Inflammatory macrophage treated with lipopolysaccharide for 1 hour (primary cell): ENCODE results near the gene MROH9.

Experiments
- DNase-seq, 2 donors: peaks; one replicate each; pipeline ENCODE4 v3.0.0-alpha.2; 2020 to 2022

The MROH9 gene

GRCh38 chr1:171087896-171088295 lies 152.6 kb downstream of the MROH9 start:
- no peak for DNase-seq

DNA sequence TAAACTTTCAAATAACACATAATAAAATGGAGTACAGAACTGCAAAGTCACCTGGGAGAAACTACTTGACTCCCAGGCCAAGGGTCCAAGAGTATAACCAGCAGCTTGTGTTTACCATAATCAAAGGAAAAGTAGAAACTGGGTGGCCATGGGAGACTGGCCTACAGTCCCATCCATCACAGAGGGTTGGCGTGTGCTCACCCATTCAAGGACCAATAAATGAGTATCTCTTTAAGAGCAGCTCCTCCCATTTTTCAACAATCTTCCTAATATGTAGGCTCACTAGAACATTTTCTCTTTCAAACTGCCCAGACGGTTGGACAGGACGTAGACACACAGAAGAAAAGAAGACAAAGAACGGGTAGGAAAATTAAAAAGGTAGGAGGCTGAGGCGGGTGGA lies 155.3 kb downstream of the MROH9 start, which contains the start of gene FMO3:
TSS of gene FMO3 (plus strand) at position 302 of the 400 bp plus-strand sequence. CDS start 1,754 bp downstream, outside the sequence.
- DNase-seq: no peak

GRCh38 chr1:171103862-171104261 lies 168.5 kb downstream of the MROH9 start:
- no peak for DNase-seq

- no peak for DNase-seq
These were observed 172.1 kb downstream of the MROH9 start for GRCh38 chr1:171107262-171107940.

DNA sequence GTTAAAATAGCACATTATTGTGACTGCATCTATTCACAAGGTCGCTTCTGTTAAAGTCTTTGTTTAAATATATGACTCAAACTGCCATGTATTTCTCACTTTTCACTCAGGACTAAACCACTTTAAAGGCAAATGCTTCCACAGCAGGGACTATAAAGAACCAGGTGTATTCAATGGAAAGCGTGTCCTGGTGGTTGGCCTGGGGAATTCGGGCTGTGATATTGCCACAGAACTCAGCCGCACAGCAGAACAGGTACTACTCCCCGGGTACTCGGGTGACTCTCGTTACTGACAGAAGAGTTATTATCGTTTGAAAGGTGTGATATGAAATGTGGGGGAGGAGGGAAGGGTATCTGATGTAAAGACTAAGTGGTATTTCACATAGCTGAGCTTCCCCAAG lies 172.6 kb downstream of the MROH9 start:
- DNase-seq: no peak

- no peak for DNase-seq
These were observed 174.6 kb downstream of the MROH9 start for GRCh38 chr1:171109966-171110365.

DNA sequence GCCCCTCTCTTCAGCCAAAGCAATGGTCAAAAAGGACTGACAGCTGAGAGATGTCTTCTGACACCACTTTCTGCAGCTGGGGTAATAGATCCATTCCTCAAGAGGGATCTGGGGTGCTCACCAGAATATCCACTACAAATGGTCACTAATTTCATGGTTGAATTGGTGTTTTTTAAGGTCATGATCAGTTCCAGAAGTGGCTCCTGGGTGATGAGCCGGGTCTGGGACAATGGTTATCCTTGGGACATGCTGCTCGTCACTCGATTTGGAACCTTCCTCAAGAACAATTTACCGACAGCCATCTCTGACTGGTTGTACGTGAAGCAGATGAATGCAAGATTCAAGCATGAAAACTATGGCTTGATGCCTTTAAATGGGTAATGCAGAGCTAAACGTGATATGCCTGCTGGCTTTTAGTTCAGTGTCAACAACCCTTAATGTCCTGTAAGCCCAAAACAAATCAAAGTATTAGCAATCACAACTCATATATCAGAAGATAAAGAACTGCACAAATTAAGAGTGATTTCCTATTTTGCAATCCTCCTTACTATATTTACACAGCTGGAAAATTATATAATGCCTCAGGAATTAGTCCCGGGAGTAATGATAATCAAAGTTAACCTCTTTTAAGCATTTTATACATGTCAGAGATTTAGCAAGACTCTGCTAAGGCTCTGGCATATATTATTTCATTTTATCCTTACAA lies 175.4 kb downstream of the MROH9 start:
- no peak for DNase-seq

- DNase-seq: no peak
These were observed 176.8 kb downstream of the MROH9 start for GRCh38 chr1:171112119-171112518.

DNA sequence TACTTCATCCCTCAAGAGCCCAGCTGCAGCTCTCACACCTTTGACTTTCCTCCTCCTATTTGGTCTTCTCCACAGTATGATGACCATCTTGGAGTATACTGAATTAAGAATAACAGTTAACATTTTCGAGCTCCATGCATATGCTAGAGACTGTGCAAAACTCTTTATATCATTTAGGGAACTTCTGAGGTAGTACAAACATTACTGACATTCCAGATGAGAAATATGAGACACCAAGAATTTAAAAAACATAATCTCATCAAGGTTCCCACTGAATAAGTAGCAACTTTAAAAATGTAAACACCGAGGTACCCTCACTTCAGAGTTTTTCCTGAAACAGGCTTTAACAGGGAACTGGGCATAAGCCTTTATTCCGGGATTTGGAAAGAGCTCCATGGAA lies 178.0 kb downstream of the MROH9 start:
- no peak for DNase-seq
